Gastroesophageal sphincter (tissue), 3 donors: ENCODE measurements around the gene KIRREL1.

Source experiments
- CTCF ChIP-seq, 4 experiments: fragments of 200-600 bp in 2 of 4; fragments of 450-650 bp in 2 of 4; sonication (generic) in 1 of 4; IDR thresholded peaks; one replicate each; pipeline ENCODE4 v1.5.1; 2017 to 2019; ENCODE audit warnings: antibody characterized with exemption in 4 of 4, mild to moderate bottlenecking in 2 of 4, moderate library complexity in 2 of 4
- POLR2AphosphoS5 ChIP-seq: sonication (generic); formaldehyde crosslinking; IDR thresholded peaks from one replicate; pipeline ENCODE4 v1.6.1; 2017; ENCODE audit warnings: antibody characterized with exemption

- TF ChIP-seq CTCF (IDR thresholded peaks at IDR 0.05) (no peak), POLR2AphosphoS5 (no peak)
Measured at GRCh38 chr1:158068918-158069317, 75.5 kb downstream of the KIRREL1 start.
